GM12872 (cell line): ENCODE results near the gene FAM236A.
"Not testable (repeated sequence)": the region's sequence is repeated elsewhere in the genome, so short reads cannot be mapped to it uniquely, and the experiment has no call there.

Source experiments
- CTCF ChIP-seq: IDR thresholded peaks from 3 replicates; pipeline ENCODE4 v1.5.1; 2011; ENCODE audit warnings: low read depth, mild to moderate bottlenecking, low read length, moderate library complexity; ENCODE audit not compliant: insufficient read depth

FAM236A gene

GRCh38 chrX:72937906-72938305 is at the start of gene FAM236A:
Gene FAM236A, plus strand, starts transcription at chrX:72938206. Its CDS starts 57 bp downstream, at chrX:72938263.
- TF ChIP-seq CTCF = not testable (repeated sequence)

- TF ChIP-seq CTCF = not testable (repeated sequence)
Observed at GRCh38 chrX:72912315-72912714, 25.7 kb upstream of the FAM236A start, which contains the start of gene FAM236C. Gene FAM236C, plus strand, starts transcription at chrX:72912615. Its CDS starts 100 bp downstream, at chrX:72912715.

- TF ChIP-seq CTCF = not testable (repeated sequence)
Observed at GRCh38 chrX:72943819-72944169, 5.8 kb downstream of the FAM236A start, which contains the start of gene DMRTC1. Gene DMRTC1, minus strand, starts transcription at chrX:72943837. Its CDS starts 68,143 bp downstream, at chrX:72875694.
